OCI-LY3 (cell line): ENCODE results near the gene RBCK1.

Experiments
- CTCF ChIP-seq: fragments of 200-600, 300-600 bp; sonication (generic); IDR thresholded peaks from 2 replicates; pipeline ENCODE4 v1.5.1; 2014; ENCODE audit warnings: antibody characterized with exemption, low read length, low read depth
- EZH2phosphoT487 ChIP-seq: fragments of 200-600 bp; shearing (Covaris generic); IDR thresholded peaks from 2 replicates; pipeline ENCODE4 v1.6.1; 2018; ENCODE audit warnings: antibody characterized with exemption, mixed run types, low read depth

DNA sequence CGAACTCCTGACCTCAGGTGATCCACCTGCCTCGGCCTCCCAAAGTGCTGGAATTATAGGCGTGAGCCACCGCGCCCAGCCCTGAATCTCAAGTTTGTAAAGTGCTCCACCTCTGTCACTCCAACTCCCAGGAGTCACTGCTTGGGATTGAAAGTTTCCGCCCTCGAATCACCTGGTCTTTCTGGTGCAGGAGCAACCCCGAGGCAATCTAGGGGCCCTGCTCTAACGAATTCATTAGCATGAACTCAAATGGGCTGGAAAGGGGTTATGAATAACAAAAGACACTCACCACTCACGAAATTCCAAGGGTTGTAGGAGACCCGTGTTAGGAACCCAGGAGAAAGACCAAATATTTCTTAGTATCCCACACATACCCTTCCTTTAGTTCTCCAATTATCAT lies 26.1 kb downstream of the RBCK1 start:
- no peak for TF ChIP-seq CTCF
- TF ChIP-seq EZH2phosphoT487 = no peak
